DMS53 treated with DMSO at 0.1 percent for 48 hours (cell line): ENCODE results near the gene MYO7B.

Source experiments
- DNase-seq: peaks from one replicate; lab custom pipeline; 2025; ENCODE audit not compliant: unreplicated experiment; lab: John Stamatoyannopoulos, UW

MYO7B gene

GRCh38 chr2:127624320-127624755 is 88.9 kb downstream of the MYO7B start:
- no peak for DNase-seq

GRCh38 chr2:127624756-127625571 is 89.5 kb downstream of the MYO7B start:
- no peak for DNase-seq

GRCh38 chr2:127625572-127625951 is 90.1 kb downstream of the MYO7B start:
- no peak for DNase-seq

- no peak for DNase-seq
Measured at GRCh38 chr2:127626175-127626574, 90.7 kb downstream of the MYO7B start.

GRCh38 chr2:127626917-127627739 is 91.6 kb downstream of the MYO7B start:
- no peak for DNase-seq

- no peak for DNase-seq
Measured at GRCh38 chr2:127627740-127628571, 92.5 kb downstream of the MYO7B start.

- DNase-seq: no peak
Measured at GRCh38 chr2:127628767-127629614, 93.5 kb downstream of the MYO7B start.

GRCh38 chr2:127629637-127630036 is 94.2 kb downstream of the MYO7B start:
- DNase-seq: no peak

- DNase-seq: no peak
Measured at GRCh38 chr2:127630096-127630863, 94.8 kb downstream of the MYO7B start.

GRCh38 chr2:127630864-127631540 is 95.5 kb downstream of the MYO7B start:
- DNase-seq: no peak

GRCh38 chr2:127631541-127631996 is 96.1 kb downstream of the MYO7B start:
- no peak for DNase-seq

- no peak for DNase-seq
Measured at GRCh38 chr2:127631997-127632581, 96.6 kb downstream of the MYO7B start.

- no peak for DNase-seq
Measured at GRCh38 chr2:127632592-127633489, 97.4 kb downstream of the MYO7B start.

- DNase-seq: no peak
Measured at GRCh38 chr2:127633556-127634065, 98.1 kb downstream of the MYO7B start.

GRCh38 chr2:127634066-127634617 is 98.7 kb downstream of the MYO7B start:
- no peak for DNase-seq

GRCh38 chr2:127634626-127635379 is 99.3 kb downstream of the MYO7B start:
- no peak for DNase-seq
